AG04450 (cell line): Measurements from ENCODE around the gene AHR. TPM values are rescaled to one million over a fixed set of nuclear protein-coding genes. Genes with fewer than 3 reads are reported as not detected.
"Not testable (repeated sequence)": the region's sequence is repeated elsewhere in the genome, so short reads cannot be mapped to it uniquely, and the experiment has no call there.

Experiments
- CTCF ChIA-PET: fragments of 300-600, 350-600 bp; formaldehyde crosslinking; extraction: SDS; loops from one replicate; lab custom pipeline; 2022; ENCODE audit warnings: antibody characterized with exemption, inconsistent platforms; lab: Charles Lee
- POLR2A ChIA-PET: fragments of 350-600 bp; formaldehyde crosslinking; extraction: SDS; loops from one replicate; lab custom pipeline; 2021; ENCODE audit warnings: antibody characterized with exemption, inconsistent platforms; lab: Yijun Ruan, JAX
- DNase-seq: peaks from one replicate; pipeline ENCODE4 v3.0.0-alpha.2; 2011; ENCODE audit warnings: low read depth, low spot score
- H3K27ac ChIP-seq: one replicate; pipeline ENCODE4 v1.5.1; 2012; ENCODE audit warnings: low read depth, low read length, control low read depth
- H3K27me3 ChIP-seq: one replicate; pipeline ENCODE4 v1.6.0; 2012; ENCODE audit warnings: low read length; ENCODE audit not compliant: control insufficient read depth, insufficient read depth
- H3K4me3 ChIP-seq: 2 replicates; pipeline ENCODE4 v1.5.1; 2011; ENCODE audit warnings: mild to moderate bottlenecking, low read depth, low read length, control low read depth
- H3K9me3 ChIP-seq: 2 replicates; pipeline ENCODE4 v1.5.1; 2012; ENCODE audit warnings: low read length; ENCODE audit not compliant: control insufficient read depth, insufficient read depth
- polyA plus RNA-seq: library from polyadenylated mRNA; depleted of rRNA; stranded (reverse); fragments of >200 nt; gene quantifications from 2 replicates; pipeline ENCODE4 v1.2.3, GENCODE V29; 2011
- TF ChIP-seq, protein P1 (sequence below): IDR thresholded peaks from 2 replicates; pipeline ENCODE4 v1.5.1; 2011; ENCODE audit warnings: low read depth, low read length, control low read depth, inconsistent platforms

Gene AHR
- polyA plus RNA-seq, 1 experiment: 9.8 TPM

- TF ChIP-seq, protein P1, sequence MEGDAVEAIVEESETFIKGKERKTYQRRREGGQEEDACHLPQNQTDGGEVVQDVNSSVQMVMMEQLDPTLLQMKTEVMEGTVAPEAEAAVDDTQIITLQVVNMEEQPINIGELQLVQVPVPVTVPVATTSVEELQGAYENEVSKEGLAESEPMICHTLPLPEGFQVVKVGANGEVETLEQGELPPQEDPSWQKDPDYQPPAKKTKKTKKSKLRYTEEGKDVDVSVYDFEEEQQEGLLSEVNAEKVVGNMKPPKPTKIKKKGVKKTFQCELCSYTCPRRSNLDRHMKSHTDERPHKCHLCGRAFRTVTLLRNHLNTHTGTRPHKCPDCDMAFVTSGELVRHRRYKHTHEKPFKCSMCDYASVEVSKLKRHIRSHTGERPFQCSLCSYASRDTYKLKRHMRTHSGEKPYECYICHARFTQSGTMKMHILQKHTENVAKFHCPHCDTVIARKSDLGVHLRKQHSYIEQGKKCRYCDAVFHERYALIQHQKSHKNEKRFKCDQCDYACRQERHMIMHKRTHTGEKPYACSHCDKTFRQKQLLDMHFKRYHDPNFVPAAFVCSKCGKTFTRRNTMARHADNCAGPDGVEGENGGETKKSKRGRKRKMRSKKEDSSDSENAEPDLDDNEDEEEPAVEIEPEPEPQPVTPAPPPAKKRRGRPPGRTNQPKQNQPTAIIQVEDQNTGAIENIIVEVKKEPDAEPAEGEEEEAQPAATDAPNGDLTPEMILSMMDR: no peak
- no peak overlapping the region for H3K27ac ChIP-seq
- no peak for DNase-seq
- H3K9me3 ChIP-seq: no peaks in the 10 kb centered on the region; the same call in 1 of the 2 replicates
- POLR2A ChIA-PET: no interaction called here
- H3K27me3 ChIP-seq: no peaks in the 10 kb centered on the region
- CTCF ChIA-PET: interaction anchor here (1.9 kb wide), 1 partner anchor 357 kb away, joined by 8 read pairs; no protein-coding TSS in a partner anchor
- H3K4me3 ChIP-seq: no peak overlapping the region
Observed at GRCh38 chr7:17339952-17340351, 41.5 kb downstream of the AHR start.

- TF ChIP-seq, protein P1: no peak
- no peak for DNase-seq
- Histone ChIP-seq H3K27ac (no peak overlapping the region), H3K27me3 (no peaks in the 10 kb centered on the region), H3K9me3 (no peaks in the 10 kb centered on the region; the same call in 1 of the 2 replicates), H3K4me3 (no peak overlapping the region)
- CTCF ChIA-PET: interaction anchor here (0.6 to 1.9 kb wide), 2 partner anchors 358 to 372 kb away, joined by 3 to 8 read pairs; no protein-coding TSS in a partner anchor
- POLR2A ChIA-PET: no interaction called here
Observed at GRCh38 chr7:17340655-17341054, 42.2 kb downstream of the AHR start.

GRCh38 chr7:17342756-17343155 lies 44.3 kb downstream of the AHR start:
- H3K27ac ChIP-seq: no peak overlapping the region
- no peaks in the 10 kb centered on the region for H3K9me3 ChIP-seq
- H3K27me3 ChIP-seq: no peaks in the 10 kb centered on the region
- DNase-seq: no peak
- no peak overlapping the region for H3K4me3 ChIP-seq
- TF ChIP-seq, protein P1: no peak
- CTCF ChIA-PET: interaction anchor here (1.4 kb wide), 1 partner anchor 360 kb away, joined by 5 read pairs; no protein-coding TSS in a partner anchor
- POLR2A ChIA-PET: no interaction called here

DNA sequence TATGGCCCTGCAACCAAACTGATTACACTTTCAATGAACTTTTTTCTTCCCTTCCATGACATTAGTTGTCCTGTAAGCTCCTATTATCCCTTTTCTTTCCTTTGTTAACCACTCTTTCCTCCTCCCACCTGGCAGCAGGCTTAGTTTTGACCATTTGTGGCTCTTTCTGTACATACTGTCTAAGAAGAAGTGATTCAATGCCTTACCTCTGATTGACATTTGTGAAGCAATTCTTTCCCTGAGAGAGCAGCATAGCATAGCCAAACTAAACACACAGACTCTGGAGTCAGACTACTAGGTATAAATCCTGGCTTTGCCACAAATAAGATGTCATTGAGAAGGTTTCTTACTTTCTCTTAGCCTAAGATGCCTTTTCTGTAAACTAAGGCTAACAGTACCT lies 48.9 kb downstream of the AHR start:
- CTCF ChIA-PET: no interaction called here
- POLR2A ChIA-PET: no interaction called here
- TF ChIP-seq, protein P1: no peak
- Histone ChIP-seq H3K4me3 (no peak overlapping the region), H3K27ac (no peak overlapping the region), H3K9me3 (no peaks in the 10 kb centered on the region), H3K27me3 (no peaks in the 10 kb centered on the region)
- no peak for DNase-seq

GRCh38 chr7:17348932-17349331 lies 50.5 kb downstream of the AHR start:
- H3K4me3 ChIP-seq, POLR2A ChIA-PET, H3K27ac ChIP-seq, H3K9me3 ChIP-seq, DNase-seq, H3K27me3 ChIP-seq, CTCF ChIA-PET: not testable (repeated sequence)

DNA sequence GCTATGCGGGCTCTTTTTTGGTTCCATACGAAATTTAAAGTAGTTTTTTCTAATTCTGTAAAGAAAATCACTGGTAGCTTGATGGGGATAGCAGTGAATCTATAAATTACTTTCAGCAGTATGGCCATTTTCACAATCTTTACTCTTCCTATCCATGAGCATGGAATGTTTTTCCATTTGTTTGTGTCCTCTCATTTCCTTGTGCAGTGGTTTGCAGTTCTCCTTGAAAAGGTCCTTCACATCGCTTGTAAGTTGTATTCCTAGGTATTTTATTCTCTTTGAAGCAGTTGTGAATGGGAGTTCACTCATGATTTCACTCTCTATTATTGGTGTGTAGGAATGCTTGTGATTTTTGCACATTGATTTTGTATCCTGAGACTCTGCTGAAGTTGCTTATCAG lies 51.9 kb downstream of the AHR start:
- CTCF ChIA-PET, H3K4me3 ChIP-seq, POLR2A ChIA-PET, H3K27me3 ChIP-seq, H3K27ac ChIP-seq, H3K9me3 ChIP-seq, DNase-seq: not testable (repeated sequence)

DNA sequence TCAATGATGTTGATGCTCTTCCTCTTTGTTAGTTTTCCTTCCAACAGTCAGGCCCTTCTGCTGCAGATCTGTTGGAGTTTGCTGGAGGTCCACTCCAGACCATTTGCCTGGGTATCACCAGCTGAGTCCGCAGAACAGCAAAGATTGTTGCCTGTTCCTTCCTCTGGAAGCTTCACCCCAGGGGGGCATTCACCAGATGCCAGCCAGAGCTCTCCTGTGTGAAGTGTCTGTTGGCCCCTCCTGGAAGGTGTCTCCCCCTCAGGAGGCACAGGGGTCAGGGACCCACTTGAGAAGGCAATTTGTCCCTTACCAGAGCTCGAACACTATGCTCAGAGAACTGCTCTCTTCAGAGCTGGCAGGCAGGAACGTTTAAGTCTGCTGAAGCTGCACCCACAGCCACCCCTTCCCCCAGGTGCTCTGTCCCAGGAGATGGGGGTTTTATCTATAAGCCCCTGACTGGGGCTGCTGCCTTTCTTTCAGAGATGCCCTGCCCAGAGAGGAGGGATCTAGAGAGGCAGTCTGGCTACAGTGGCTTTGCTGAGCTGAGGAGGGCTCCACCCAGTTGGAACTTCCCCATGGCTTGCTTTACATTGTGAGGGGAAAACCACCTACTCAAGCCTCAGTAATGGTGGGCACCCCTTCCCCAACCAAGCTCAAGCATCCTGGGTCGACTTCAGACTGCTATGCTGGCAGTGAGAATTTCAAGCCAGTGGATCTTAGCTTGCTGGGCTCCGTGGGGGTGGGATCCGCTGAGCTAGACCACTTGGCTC lies 55.4 kb downstream of the AHR start:
- not testable (repeated sequence) for H3K27ac ChIP-seq

More for the DNA sequence above, 55.4 kb downstream of the AHR start:
- H3K4me3 ChIP-seq, CTCF ChIA-PET, H3K27me3 ChIP-seq, POLR2A ChIA-PET, H3K9me3 ChIP-seq, DNase-seq: not testable (repeated sequence)
